AG04450 (cell line): ENCODE measurements around the gene NFIA. TPM values are rescaled to one million over a fixed set of nuclear protein-coding genes. Genes with fewer than 3 reads are reported as not detected.

Source experiments
- CTCF ChIA-PET: fragments of 300-600, 350-600 bp; formaldehyde crosslinking; extraction: SDS; loops from one replicate; lab custom pipeline; 2022; ENCODE audit warnings: antibody characterized with exemption, inconsistent platforms; lab: Charles Lee
- POLR2A ChIA-PET: fragments of 350-600 bp; formaldehyde crosslinking; extraction: SDS; loops from one replicate; lab custom pipeline; 2021; ENCODE audit warnings: antibody characterized with exemption, inconsistent platforms; lab: Yijun Ruan, JAX
- DNase-seq: peaks from one replicate; pipeline ENCODE4 v3.0.0-alpha.2; 2011; ENCODE audit warnings: low read depth, low spot score
- H3K27ac ChIP-seq: one replicate; pipeline ENCODE4 v1.5.1; 2012; ENCODE audit warnings: low read depth, low read length, control low read depth
- H3K27me3 ChIP-seq: one replicate; pipeline ENCODE4 v1.6.0; 2012; ENCODE audit warnings: low read length; ENCODE audit not compliant: control insufficient read depth, insufficient read depth
- H3K4me3 ChIP-seq: 2 replicates; pipeline ENCODE4 v1.5.1; 2011; ENCODE audit warnings: mild to moderate bottlenecking, low read depth, low read length, control low read depth
- H3K9me3 ChIP-seq: 2 replicates; pipeline ENCODE4 v1.5.1; 2012; ENCODE audit warnings: low read length; ENCODE audit not compliant: control insufficient read depth, insufficient read depth
- polyA plus RNA-seq: library from polyadenylated mRNA; depleted of rRNA; stranded (reverse); fragments of >200 nt; gene quantifications from 2 replicates; pipeline ENCODE4 v1.2.3, GENCODE V29; 2011
- TF ChIP-seq, protein P1 (sequence below): IDR thresholded peaks from 2 replicates; pipeline ENCODE4 v1.5.1; 2011; ENCODE audit warnings: low read depth, low read length, control low read depth, inconsistent platforms

NFIA gene
- polyA plus RNA-seq, 1 experiment, result 3.9 TPM

DNA sequence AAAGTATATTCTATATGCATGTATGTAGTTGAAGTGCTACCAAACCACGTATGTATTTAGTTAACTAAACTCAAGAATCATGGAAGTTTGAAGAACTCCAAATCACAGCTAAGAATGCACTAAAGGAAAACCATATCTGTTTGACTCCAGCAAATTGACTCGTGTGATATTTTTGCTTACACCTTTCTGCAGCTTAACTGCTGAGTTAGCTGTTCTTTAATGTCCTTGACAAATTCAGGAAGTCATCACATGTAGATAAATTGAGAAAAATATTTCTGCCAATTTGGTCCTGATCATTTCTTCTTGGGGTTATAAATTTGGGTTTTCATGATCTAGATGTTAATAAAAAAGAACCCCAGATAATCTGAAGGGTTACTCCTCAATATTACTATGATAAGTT, 83.0 kb downstream of the NFIA start:
- ChIA-PET POLR2A (no interaction called here), CTCF (interaction anchor here (0.8 to 1.2 kb wide), 2 partner anchors 67 to 116 kb away, joined by 3 read pairs; no protein-coding TSS in a partner anchor)
- Histone ChIP-seq H3K4me3 (no peak overlapping the region), H3K27me3 (no peaks in the 10 kb centered on the region), H3K27ac (no peak overlapping the region), H3K9me3 (no peaks in the 10 kb centered on the region)
- TF ChIP-seq, protein P1, sequence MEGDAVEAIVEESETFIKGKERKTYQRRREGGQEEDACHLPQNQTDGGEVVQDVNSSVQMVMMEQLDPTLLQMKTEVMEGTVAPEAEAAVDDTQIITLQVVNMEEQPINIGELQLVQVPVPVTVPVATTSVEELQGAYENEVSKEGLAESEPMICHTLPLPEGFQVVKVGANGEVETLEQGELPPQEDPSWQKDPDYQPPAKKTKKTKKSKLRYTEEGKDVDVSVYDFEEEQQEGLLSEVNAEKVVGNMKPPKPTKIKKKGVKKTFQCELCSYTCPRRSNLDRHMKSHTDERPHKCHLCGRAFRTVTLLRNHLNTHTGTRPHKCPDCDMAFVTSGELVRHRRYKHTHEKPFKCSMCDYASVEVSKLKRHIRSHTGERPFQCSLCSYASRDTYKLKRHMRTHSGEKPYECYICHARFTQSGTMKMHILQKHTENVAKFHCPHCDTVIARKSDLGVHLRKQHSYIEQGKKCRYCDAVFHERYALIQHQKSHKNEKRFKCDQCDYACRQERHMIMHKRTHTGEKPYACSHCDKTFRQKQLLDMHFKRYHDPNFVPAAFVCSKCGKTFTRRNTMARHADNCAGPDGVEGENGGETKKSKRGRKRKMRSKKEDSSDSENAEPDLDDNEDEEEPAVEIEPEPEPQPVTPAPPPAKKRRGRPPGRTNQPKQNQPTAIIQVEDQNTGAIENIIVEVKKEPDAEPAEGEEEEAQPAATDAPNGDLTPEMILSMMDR, result no peak
- no peak for DNase-seq

DNA sequence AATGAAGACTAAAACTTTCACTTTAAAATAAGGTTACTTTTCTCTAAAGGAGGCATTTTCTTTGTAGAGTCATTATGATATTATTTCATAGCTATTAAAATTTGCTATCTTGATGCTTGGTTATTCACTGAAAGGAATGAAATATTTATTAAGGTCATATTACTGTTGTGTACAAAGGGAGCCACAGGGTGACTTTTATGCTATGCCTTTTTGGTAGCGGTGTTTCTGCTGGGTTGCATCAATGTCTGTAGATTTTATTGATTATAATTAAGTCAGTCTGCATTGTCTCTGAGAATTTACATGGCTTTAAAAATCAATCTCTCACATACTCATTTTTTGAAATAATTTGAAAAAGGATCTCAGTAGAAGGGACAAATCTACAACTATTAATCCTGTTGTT, 84.9 kb downstream of the NFIA start:
- Histone ChIP-seq H3K4me3 (no peak overlapping the region), H3K27me3 (no peaks in the 10 kb centered on the region), H3K9me3 (no peaks in the 10 kb centered on the region), H3K27ac (no peak overlapping the region)
- DNase-seq, result no peak
- ChIA-PET CTCF (interaction anchor here (1.4 to 2.5 kb wide), 2 partner anchors 10 to 117 kb away, joined by 4 to 17 read pairs; no protein-coding TSS in a partner anchor), POLR2A (no interaction called here)
- TF ChIP-seq, protein P1, result no peak

DNA sequence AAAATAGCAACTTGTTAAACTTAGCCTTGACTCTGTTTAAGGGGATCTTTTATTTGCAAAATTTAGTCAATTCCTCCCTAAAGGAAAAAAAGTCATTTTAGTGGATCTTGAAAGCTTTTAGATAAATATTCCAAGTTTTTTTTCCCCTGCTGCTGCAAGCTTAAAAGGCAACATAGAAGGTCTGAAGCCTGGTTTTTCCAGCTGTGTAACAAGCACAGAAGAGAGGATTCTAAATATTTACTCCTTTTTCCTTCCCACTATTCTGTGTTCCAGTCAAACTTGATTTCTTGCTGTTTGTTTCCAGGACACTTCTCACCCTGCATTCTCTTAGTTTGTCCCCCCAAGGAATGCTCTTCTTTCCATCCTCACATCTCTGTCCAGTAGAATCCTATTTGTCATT, 86.7 kb downstream of the NFIA start:
- Histone ChIP-seq H3K4me3 (no peak overlapping the region), H3K9me3 (no peaks in the 10 kb centered on the region), H3K27me3 (no peaks in the 10 kb centered on the region), H3K27ac (no peak overlapping the region)
- TF ChIP-seq, protein P1, result no peak
- DNase-seq, result no peak
- ChIA-PET CTCF (interaction anchor here (1.1 to 2.5 kb wide), 4 partner anchors 11 to 190 kb away, joined by 3 to 17 read pairs (median 4); no protein-coding TSS in a partner anchor), POLR2A (no interaction called here)

DNA sequence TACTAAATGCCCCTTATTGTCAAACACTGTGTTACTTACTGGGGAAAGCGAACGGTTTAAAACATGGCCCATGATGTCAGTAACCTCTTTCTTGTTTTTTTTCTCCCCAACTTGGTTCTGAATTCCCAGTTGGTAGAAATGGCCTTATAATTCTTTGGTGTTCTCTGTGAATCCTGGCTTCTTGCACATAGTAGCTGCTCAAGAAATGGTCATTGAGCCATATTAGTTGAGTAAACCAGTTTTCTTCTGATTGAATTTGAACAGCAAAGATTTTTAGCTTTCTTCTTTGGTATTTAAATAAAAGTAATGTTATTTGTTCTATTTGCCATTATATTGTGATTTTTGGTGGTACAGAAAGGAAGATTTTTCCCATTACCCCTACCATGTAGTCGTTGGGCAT, 87.3 kb downstream of the NFIA start:
- ChIA-PET CTCF (interaction anchor here (1.1 to 2.5 kb wide), 2 partner anchors 11 to 120 kb away, joined by 3 to 17 read pairs; no protein-coding TSS in a partner anchor), POLR2A (no interaction called here)
- TF ChIP-seq, protein P1, result no peak
- H3K9me3 ChIP-seq, result no peaks in the 10 kb centered on the region
- H3K4me3 ChIP-seq, result no peak overlapping the region
- no peak for DNase-seq
- H3K27me3 ChIP-seq, result no peaks in the 10 kb centered on the region
- H3K27ac ChIP-seq, result no peak overlapping the region

DNA sequence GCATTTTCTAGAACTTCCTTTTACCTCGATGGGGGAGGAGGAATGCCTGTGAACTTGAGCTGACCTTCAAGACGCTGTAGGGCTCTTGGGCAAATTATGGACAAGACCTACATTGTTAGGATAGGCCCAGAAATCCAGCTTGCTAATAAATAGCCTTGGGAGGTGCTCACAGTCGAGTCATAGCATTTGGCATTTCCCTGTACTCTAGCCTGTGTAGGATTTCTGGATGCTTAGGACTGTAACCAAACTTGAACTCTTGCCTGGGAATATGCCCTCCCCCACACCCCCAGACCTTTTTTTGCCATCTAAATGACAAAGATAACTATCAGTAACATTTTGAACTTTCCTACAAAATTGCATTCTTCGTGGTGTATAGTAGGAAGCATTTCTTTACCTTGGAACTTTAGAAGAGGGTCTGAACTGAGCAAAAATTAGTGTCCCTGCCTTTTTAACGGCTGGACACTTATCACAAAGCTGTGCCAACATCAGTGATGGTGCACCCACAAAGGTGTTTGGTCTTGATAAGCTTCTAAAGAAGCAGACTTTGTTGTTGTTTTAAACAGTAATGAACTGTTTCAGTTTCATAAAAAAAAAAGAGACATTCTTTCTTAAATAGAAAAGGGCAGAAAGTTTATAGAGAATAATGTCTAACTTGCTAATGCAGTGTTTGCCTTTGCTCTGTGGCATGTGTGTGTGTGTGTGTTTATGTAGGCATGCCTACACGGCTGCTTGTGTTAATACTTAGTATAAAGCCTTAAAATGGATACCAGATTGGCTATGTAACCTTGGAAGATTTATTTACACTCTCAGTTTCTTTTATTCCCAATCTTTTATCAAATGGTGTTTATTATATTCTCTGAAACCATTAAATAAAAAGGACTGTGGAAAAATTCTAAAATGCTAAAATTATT, 88.2 kb downstream of the NFIA start:
- Histone ChIP-seq H3K4me3 (no peak overlapping the region), H3K9me3 (no peaks in the 10 kb centered on the region), H3K27ac (no peak overlapping the region), H3K27me3 (no peaks in the 10 kb centered on the region)
- TF ChIP-seq, protein P1, result no peak
- no peak for DNase-seq
- ChIA-PET CTCF (no interaction called here), POLR2A (no interaction called here)
